Frontal cortex (tissue), 4 donors: ENCODE data around the gene LEF1. TPM values are rescaled to one million over a fixed set of nuclear protein-coding genes. Genes with fewer than 3 reads are reported as not detected.
"Not testable (repeated sequence)": the region's sequence is repeated elsewhere in the genome, so short reads cannot be mapped to it uniquely, and the experiment has no call there.

ENCODE experiments used
- DNase-seq, 2 donors: peaks; one replicate each; pipeline ENCODE4 v3.0.0; 2012; ENCODE audit warnings: low spot score in 2 of 2
- FAIRE-seq: peaks from 2 replicates; lab custom pipeline; 2012; peaks lifted over from hg19 to GRCh38; lab: Jason Lieb, UNC
- total RNA-seq: library from RNA; depleted of rRNA; stranded (reverse); fragments of >200 nt; gene quantifications from one replicate; pipeline ENCODE4 v1.2.3, GENCODE V29; 2014
- donor health status: control.
- donor health status: control.
- donor health status: control.

The LEF1 gene
- total RNA-seq, 1 donor from 2014 or later, result 6.1 TPM

DNA sequence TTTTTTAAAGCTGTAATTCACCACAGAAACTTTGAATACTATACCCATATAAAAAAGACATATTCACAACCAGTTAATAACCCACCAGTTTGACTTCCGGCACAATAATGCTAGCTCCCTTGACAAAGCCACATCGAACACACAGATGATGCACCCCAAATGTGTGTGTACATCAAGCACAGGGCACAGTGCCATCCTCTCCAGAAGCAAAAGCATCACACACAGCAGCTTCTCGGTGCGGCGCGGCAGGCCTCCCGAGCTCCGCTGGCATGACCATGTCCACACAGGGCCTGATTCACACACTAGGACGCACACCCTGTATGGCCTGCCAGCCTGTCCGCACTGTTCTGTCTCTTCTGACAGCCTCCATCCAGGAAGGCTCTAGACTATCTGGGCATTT, 88.0 kb downstream of the LEF1 start:
- FAIRE-seq, result no peak
- DNase-seq, result no peak

DNA sequence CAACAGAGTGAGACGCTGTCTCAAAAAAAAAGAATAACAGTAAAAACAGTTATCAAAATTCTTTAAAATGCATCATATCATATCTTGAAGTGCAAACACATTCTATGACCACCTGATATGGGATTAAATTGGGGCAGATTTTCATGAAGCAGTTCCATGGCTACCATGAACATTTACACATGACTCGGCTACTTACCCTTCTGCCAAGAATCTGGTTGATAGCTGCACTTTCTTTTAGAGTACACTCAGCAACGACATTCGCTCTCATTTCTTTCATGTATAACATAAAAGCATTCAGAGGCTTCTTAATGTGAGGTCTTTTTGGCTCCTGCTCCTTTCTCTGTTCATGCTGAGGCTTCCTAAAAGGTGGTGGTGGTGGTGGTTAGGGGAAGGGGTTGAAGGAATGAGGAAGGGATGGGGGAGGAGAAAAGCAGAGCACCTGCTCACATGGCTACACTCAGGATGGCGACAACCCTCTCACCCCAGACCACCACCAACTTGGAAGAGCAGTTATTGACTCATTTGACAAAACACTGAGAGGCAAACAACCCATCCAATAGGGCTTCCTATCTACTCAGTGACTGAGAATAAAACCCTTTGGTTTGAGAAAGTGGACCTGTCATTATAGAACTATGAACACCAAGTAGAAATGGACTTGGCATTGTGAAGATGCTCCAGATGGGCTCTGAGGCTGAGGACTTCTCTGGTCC, 90.6 kb downstream of the LEF1 start:
- DNase-seq (no peak), FAIRE-seq (no peak)

- DNase-seq, result no peak
- FAIRE-seq, result no peak
These were observed 96.4 kb downstream of the LEF1 start for GRCh38 chr4:108072300-108072699.

GRCh38 chr4:108070775-108071174, 98.0 kb downstream of the LEF1 start:
- no peak for FAIRE-seq
- DNase-seq, result no peak

DNA sequence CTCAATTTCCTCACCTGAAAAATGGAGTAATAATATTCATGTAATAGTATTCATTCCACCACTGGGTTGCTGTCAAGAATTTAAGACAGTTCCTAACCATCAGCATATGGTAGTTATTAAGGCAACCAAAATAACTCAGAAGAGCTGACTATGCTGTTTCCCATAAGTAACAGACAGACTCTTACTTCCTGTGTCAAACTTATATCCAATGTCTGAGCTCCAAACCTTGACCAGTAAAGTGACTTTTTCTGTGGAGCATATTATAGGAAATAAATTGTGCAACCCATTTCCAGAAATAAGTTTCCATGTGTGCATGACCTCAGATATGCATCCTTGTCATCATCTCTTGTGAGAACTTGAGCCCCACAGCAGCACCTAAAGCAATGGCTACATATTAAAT, 100.3 kb downstream of the LEF1 start:
- DNase-seq (no peak), FAIRE-seq (no peak)

DNA sequence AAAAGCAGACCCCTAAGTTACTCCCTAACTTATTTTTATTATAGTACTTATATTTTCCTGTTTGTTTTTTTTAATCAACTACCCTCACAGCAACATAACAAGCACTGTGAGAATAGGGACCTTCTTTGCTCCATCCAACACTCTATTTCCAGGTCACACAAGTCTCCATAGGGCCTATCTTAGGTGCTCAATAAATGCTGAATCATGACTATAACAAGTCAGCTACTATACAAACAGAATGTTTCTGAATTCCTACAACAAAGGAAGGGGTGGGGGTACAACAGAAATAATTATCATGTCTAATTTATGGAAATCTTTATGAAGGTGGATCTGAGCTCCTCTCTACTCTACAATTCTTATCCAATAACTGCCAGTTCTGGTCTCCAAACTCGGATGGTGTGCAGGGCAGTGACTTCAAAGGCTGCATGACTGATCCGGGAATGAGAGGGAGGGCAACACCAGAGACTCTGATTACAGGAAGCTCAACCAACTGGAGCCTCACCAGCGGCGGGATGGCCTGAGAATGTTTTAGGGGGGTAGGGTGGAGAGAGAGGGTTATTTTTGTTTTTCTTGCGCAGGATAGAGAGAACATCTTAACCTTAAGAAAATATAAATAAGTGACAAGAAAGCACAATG, 107.9 kb downstream of the LEF1 start:
- no peak for FAIRE-seq
- no peak for DNase-seq

- DNase-seq (peak; percentile 28 to 55), FAIRE-seq (no peak)
These were observed 108.6 kb downstream of the LEF1 start for GRCh38 chr4:108060164-108060563.

GRCh38 chr4:108058685-108059440, 109.9 kb downstream of the LEF1 start:
- DNase-seq (peak in 1 of 2 donors; percentile 27), FAIRE-seq (no peak)

- FAIRE-seq, result no peak
- DNase-seq, result no peak
These were observed 112.3 kb downstream of the LEF1 start for GRCh38 chr4:108056418-108056817.

GRCh38 chr4:108055787-108056186, 112.9 kb downstream of the LEF1 start:
- FAIRE-seq (no peak), DNase-seq (no peak)

DNA sequence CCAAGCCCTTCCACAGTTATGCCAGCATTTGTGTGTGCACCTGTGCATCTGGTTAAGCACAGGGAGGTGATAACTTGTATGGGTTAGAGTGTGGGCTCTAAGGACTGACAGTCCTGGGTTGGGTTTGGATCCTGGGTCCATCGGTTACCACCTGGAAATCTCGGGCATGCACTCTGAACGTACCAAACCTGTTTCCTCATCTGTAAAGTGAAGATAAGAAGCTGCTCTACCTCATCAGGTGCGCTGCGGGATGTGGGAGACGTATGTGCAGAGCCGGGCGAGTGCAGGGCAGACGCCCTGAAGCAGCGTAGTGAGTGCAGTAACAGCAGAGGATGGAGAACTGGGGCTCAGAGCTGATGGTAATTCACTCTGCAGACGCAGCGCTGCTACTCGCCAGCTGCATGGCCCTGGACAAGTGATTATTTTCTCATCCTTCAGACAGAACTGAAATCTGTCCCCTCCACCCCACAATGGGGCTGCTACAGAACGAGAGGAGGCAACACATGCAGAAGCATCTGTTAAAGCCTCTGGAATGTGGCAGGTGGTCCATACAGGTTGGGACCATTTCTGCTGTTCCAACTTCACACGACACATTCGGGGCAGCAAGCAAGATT, 114.6 kb downstream of the LEF1 start:
- no peak for DNase-seq
- FAIRE-seq, result no peak

GRCh38 chr4:108053251-108053711, 115.5 kb downstream of the LEF1 start:
- FAIRE-seq (no peak), DNase-seq (no peak)

- DNase-seq, result no peak
- FAIRE-seq, result no peak
These were observed 116.1 kb downstream of the LEF1 start for GRCh38 chr4:108052558-108053120.

- DNase-seq (no peak), FAIRE-seq (no peak)
These were observed 117.4 kb downstream of the LEF1 start for GRCh38 chr4:108051343-108051742.

GRCh38 chr4:108050166-108051111, 118.3 kb downstream of the LEF1 start:
- FAIRE-seq, DNase-seq: not testable (repeated sequence)

DNA sequence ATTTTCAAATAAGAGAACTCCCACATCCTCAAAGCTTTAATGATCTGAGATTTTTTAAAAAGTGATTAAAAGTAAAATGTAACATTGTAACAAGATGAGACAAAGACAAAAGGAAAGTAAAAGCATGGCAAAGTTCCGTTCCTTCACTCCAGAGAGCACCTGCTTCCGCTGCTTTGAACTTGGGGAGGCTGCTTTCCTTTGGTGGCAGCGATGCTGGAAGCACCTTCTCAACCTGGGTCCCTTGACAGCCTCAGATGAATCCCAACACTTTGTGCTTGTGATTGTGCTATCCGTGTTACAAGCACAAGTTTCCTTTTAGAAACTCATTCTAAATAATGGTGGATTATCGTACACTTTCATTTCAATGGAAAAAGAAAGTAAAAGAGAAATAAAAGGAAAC, 119.3 kb downstream of the LEF1 start:
- FAIRE-seq (no peak), DNase-seq (no peak)

- FAIRE-seq (no peak), DNase-seq (no peak)
These were observed 119.7 kb downstream of the LEF1 start for GRCh38 chr4:108048997-108049396.

GRCh38 chr4:108048157-108048556, 120.6 kb downstream of the LEF1 start:
- no peak for FAIRE-seq
- no peak for DNase-seq

GRCh38 chr4:108047199-108047598, 121.5 kb downstream of the LEF1 start:
- no peak for FAIRE-seq
- no peak for DNase-seq
